DND-41 (cell line): ENCODE measurements around the gene FOXJ3.

ENCODE experiments used
- EZH2 ChIP-seq: IDR thresholded peaks from 3 replicates; pipeline ENCODE4 v1.6.1; 2012; ENCODE audit warnings: borderline replicate concordance, low read depth, mild to moderate bottlenecking, moderate library complexity, low read length, inconsistent platforms; ENCODE audit not compliant: severe bottlenecking
- TF ChIP-seq, protein P1 (sequence below): IDR thresholded peaks from 2 replicates; pipeline ENCODE4 v1.5.1; 2012; ENCODE audit warnings: borderline replicate concordance, low read length, moderate library complexity, mild to moderate bottlenecking; ENCODE audit not compliant: poor library complexity, severe bottlenecking; ENCODE audit errors: extremely low read depth

DNA sequence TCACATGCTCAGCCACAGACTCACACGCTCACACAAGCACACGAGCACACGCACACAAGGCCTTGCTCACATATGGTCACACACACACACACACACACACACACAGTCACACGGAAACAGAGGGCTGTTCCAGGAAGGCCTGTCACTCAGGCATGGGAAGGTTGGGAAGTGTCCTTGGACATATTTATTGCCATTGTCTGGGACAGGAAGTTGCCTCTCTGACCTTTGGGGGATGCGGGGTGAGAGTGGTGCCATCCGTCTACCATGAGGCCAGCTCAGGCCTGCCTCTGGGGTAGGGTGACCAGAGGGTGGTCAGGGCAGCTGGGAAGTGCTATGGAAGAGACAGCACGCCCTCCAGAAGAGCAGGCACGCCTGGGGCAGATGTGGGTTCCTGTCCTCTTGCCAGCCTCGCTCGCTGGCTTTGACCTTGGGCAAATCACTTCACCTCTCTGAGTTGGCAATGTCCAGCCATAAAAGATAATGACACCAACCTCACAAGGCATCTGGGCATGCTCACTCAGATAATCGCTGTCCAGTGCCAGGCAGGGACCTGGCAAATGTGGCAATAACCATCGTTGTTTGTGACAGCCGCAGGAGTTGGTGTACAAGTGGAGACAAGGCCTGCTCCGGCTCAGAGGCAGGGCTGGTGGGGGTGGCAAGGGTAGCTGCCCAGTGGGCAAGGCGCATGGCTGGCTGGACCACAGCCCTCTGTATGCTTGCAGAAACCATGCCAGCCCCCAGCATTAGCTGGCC, 162.5 kb downstream of the FOXJ3 start:
- TF ChIP-seq, protein P1, sequence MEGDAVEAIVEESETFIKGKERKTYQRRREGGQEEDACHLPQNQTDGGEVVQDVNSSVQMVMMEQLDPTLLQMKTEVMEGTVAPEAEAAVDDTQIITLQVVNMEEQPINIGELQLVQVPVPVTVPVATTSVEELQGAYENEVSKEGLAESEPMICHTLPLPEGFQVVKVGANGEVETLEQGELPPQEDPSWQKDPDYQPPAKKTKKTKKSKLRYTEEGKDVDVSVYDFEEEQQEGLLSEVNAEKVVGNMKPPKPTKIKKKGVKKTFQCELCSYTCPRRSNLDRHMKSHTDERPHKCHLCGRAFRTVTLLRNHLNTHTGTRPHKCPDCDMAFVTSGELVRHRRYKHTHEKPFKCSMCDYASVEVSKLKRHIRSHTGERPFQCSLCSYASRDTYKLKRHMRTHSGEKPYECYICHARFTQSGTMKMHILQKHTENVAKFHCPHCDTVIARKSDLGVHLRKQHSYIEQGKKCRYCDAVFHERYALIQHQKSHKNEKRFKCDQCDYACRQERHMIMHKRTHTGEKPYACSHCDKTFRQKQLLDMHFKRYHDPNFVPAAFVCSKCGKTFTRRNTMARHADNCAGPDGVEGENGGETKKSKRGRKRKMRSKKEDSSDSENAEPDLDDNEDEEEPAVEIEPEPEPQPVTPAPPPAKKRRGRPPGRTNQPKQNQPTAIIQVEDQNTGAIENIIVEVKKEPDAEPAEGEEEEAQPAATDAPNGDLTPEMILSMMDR: no peak
- TF ChIP-seq EZH2: no peak
